GM19455 (cell line): ENCODE results near the gene TNFRSF21.
"Not testable (repeated sequence)": the region's sequence is repeated elsewhere in the genome, so short reads cannot be mapped to it uniquely, and the experiment has no call there.

Experiments used
- ATAC-seq: cut with Tn5 transposase; IDR thresholded peaks from one replicate; pipeline ENCODE4 v1.9.1; 2021; ENCODE audit not compliant: unreplicated experiment

Gene TNFRSF21

DNA sequence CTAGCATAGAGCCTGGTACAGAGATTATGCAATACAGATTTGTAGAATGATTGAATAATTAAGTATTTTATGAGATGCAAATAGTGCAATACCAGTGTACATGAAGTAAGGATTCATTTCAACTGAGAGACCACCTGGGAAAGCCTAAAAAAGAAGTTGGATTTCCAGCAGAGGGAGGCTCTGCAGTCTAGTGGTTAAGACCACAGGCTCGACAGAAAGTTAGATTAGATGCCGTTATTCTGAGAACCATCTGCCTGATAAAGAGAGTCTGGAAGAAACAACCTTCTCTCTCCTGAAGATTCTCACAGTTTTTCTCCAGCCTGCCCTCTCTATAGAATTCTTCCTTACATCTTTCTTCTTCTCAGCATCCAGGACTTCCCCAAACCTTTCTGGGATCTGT, 13.6 kb upstream of the TNFRSF21 start:
- no peak for ATAC-seq

GRCh38 chr6:47321577-47321976, 11.9 kb upstream of the TNFRSF21 start:
- no peak for ATAC-seq

- ATAC-seq = no peak
Observed at GRCh38 chr6:47319867-47320266, 10.2 kb upstream of the TNFRSF21 start.

DNA sequence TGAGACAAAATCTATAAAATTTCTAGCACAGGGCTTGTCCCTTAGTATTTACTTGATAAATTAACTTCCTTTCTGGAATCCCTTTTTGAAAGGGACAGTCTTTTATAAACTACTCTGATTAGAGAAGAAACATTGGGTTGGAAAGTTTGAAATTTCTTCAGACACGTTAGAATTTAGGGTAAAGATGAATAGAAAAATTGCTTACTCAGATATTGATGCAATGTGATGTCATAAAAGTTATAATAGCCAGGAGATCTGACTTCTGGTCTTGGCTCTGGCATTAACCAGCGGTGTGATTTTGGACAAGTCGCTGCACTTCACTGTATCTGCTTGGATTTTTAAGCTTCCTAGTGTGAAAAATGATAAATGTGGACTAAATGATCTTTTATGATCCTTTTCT, 9.7 kb upstream of the TNFRSF21 start:
- ATAC-seq = no peak

- no peak for ATAC-seq
Observed at GRCh38 chr6:47318236-47318989, 8.7 kb upstream of the TNFRSF21 start.

- ATAC-seq = not testable (repeated sequence)
Observed at GRCh38 chr6:47315181-47315580, 5.5 kb upstream of the TNFRSF21 start.

GRCh38 chr6:47310131-47310480, 401 bp upstream of the TNFRSF21 start:
- ATAC-seq = no peak

DNA sequence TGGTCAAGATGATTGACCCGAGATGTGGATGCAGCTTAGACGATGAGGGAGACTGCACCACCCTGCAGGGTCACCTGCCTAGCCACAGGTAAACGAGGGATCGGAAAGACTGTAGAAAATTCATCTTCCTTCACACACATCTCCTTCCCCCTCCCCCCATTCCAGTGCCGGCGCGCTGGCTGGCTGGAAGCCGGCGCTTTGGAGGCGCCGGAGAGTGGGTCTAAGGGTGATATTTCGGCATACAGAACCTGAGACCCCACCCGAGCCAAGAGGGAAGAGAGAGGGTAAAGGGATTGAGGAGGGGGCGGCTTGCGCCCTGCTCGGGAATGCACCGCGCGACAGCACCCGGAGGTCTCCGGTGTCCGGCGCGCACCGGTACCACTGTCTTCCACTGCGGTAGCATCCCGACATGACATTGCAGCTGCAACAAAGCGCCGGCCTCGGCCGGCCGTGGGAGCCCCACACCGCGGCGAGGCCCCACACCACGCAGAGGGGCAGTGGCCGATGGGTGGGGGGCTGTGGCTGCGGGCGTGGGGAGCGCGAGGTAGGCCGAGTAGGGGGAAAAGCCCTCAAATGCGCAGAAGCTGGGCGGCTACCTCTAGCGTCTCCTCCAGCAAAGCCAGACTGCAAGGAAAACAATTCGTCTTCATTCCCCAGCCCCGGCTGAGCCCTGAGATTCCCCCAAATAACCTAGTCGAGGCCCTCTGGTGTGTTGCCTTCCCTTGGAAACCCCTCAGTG, 984 bp downstream of the TNFRSF21 start:
- ATAC-seq = no peak

DNA sequence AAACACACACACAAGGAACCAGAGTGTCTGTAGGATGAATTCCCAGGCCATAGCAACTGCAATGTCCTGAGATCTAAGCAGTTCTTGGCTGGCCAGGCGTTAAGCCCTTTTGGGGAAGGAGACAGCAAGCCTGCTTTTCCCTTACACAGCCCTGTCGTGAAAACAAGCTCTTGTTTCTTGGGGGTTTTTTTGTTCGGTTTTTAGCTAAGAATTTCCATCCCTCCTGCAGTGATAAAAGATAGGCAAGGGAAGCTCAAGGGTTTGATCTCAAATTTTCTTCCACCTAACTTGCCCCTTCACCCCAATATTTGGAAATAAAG, 1.5 kb downstream of the TNFRSF21 start:
- no peak for ATAC-seq

GRCh38 chr6:47307362-47308197, 2.1 kb downstream of the TNFRSF21 start:
- no peak for ATAC-seq

- no peak for ATAC-seq
Observed at GRCh38 chr6:47306887-47307286, 2.8 kb downstream of the TNFRSF21 start.

DNA sequence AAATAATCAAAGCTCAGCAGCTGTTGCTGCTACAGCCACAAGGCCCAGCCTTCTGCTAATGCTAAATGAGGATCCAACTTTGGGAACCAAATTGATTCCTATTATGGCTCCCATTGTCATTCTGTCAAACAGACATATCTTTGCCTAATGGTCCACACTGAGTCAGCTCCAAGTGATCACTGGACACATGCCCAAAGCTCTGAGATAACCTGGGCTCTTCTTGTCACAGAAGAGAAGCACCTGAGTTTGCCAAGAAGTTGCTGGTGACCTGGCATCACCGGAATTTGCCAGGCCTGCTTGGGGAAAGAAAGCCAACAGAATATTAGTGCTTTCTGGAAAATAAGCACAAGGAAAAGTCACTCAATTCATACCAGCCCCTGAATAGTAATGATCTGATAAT, 5.8 kb downstream of the TNFRSF21 start:
- ATAC-seq = no peak

GRCh38 chr6:47303342-47303741, 6.4 kb downstream of the TNFRSF21 start:
- ATAC-seq = no peak

DNA sequence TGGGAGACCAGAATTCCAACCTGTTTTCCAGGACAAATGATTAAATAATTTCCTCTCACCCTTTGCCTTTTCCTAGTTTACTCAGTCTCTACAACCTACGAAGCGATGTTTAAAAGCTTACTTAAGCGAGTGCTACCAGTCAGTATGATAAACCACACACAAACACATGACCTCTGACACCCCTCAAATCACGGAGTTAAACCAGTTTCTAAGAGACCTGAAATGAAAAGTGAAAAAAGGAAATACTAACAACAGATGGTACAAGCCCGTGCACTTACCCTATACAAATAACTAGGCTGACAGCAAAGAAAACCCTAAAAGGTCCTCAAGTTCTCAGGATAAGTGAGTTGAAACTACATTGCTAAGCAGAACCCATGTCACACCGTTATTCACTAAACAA, 7.7 kb downstream of the TNFRSF21 start:
- ATAC-seq = no peak

DNA sequence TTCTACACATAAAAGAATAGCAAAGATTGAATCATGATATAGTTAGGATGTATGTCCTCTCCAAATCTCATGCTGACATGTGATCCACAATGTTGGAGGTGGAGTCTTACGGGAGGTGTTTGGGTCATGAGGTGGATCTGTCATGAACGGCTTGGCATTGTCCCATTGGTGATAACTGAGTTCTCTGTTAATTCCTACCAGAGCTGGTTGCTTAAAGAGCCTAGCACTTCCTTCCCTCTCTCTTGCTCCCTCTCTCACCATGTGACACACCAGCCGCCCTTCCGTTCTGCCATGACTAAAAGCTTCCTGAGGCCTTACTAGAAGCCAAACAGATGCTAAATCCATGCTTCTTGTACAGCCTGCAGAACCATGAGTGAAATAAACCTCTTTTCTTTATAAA, 8.3 kb downstream of the TNFRSF21 start:
- no peak for ATAC-seq

- ATAC-seq = no peak
Observed at GRCh38 chr6:47300417-47300816, 9.3 kb downstream of the TNFRSF21 start.

- ATAC-seq = no peak
Observed at GRCh38 chr6:47299965-47300364, 9.7 kb downstream of the TNFRSF21 start.

- ATAC-seq = no peak
Observed at GRCh38 chr6:47298475-47298874, 11.2 kb downstream of the TNFRSF21 start.

- no peak for ATAC-seq
Observed at GRCh38 chr6:47294990-47295389, 14.7 kb downstream of the TNFRSF21 start.

DNA sequence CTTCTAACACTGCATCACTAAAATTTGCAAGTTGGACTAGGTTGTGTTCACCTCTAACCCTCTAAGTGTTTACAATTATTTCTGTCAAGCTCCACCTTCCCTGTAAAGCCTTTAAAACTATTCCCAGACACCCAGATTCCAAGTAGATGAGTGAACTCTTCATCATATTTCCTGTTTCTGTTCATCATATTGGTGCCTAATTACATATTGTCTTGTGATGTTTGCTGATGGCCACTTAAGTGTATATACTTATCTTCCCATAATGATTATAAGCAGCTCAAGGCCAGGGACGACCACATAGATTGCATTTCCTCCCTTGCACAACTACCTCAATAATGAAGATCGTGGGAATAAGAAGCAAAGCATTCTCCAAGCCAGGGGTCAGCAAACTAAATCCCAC, 16.8 kb downstream of the TNFRSF21 start:
- no peak for ATAC-seq

DNA sequence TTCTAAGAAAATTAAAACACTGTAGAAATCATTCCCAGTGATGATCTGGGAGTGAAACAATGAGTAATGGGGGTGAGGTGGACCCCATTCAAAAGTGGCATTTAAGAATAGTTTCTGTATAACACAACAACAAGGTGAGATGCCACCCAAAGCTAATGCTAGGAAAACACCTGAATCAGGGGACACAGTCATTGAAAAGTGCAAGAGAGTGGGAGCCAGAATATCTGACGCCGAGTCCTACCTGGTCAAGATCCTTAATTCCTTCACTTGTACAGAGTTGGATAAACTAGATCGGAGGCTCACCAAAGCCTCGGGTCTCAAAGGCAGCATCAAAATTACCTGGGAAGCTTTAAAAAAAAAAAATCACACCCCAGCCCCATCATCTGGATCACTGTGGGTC, 17.7 kb downstream of the TNFRSF21 start:
- no peak for ATAC-seq
